Measurements from ENCODE around the gene SRBD1. TPM values are rescaled to one million over a fixed set of nuclear protein-coding genes. Genes with fewer than 3 reads are reported as not detected.

Gene SRBD1
- total RNA-seq, 1 donor from 2014 or later = 16.6 TPM

DNA sequence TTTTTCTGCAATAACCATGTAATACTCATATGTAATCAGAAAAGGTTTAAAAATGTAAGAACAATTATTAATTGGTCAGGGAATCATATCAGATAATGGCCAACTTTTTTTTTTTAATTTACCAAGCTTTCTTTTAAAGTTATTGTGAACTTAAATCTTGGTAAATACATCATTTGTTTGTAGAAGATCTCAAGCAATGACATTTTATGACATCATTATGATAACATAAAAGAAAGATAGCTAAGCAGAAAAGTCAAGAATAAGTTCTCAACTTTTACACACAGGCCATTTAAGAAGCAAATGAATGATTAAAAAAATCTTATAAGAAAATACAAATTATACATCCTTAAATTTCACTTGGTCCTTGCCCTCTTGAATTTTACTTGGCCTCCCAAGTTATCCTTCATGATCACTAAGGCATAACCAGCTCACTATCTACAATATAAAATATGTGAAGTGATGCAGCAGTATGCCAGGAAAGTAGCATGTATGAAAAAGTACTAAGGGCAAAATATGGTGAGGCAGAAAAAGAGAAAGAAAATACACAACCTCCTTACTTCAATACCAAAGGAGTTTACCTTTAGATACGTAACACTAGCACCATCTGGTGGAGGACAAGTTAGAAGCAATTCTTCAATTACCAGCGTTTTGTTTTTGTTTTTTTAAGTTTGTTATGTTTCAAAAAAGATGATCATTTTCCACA lies 116.6 kb downstream of the SRBD1 start:
- peak; percentile 41 for DNase-seq (ENCODE audit: extremely low read depth, low read depth, low spot score)

DNA sequence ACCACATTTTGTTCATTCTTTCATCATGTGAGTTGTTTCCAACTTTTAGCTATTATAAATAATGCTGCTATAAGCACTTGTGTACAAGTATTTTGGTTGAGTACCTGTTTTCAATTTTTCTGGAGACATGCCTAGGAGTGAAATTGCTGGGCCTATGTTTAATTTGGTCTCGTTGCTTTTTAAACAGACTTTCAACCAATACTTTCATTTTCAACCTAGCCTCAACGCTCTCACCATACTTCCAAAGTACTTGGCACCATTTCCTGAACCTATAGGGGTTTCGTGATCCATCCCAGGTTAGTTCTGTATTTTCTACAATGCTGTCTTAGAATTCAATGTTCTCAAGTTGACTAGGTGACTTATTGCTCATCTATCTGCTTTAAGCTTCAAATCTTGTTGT lies 126.1 kb downstream of the SRBD1 start:
- no peak for DNase-seq (ENCODE audit: extremely low read depth, low read depth, low spot score)

DNA sequence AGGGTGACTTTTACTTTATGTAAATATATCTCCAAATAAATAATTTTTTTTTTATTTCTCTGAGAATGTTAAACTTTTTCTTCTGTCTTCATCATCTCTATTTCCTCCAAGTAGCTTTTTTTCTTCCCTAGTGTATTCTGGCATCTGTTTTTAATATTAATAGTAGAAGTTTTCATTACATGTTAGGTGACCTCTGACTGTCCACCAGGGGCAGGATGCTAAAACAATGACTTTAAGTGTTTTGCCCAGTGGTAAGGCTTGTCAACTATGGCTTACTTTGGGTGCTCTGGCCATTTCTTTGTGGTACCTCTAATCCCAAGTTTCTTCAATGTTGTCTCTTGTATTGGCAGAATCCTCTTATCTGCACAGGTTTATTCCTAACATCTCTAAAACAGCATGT lies 127.1 kb downstream of the SRBD1 start:
- no peak for DNase-seq (ENCODE audit: extremely low read depth, low read depth, low spot score)

DNA sequence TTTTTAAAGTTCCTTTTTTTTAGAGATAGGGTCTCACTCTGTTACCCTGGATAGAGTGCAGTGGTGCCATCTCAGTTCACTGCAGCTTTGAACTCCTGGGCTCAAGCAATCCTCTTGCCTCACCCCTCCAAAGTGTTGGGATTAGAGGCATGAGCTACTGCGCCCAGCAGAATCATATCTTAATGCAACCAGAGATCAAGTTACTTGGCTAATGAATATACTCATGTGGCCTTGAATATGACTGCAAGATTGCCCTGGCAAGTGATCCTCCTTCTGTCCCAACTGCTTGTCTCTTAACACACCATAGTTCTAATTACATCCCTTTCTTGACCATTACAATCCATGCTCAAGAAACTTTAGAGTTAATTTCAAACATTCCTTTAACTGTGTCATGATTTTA lies 133.5 kb downstream of the SRBD1 start:
- no peak for DNase-seq (ENCODE audit: extremely low read depth, low read depth, low spot score)

DNA sequence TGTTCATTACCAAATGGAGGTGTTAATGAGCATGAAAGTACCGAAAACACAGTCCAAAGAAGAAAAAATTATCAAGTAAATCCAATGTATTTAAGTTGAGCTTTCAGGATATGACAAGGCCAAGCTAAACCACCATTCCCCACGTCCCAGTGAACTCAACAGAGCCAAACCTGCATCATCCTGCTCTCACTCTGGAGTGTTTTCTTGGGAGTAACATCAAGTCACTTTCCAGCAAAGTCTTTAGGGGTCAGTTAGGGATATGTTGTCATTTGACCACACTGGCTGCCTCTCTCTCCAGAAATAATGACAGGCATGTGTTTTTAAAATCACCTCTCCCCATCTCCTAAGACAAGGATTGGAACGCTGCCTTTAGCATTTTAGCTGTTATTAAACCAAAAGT lies 140.5 kb downstream of the SRBD1 start:
- no peak for DNase-seq (ENCODE audit: extremely low read depth, low read depth, low spot score)

DNA sequence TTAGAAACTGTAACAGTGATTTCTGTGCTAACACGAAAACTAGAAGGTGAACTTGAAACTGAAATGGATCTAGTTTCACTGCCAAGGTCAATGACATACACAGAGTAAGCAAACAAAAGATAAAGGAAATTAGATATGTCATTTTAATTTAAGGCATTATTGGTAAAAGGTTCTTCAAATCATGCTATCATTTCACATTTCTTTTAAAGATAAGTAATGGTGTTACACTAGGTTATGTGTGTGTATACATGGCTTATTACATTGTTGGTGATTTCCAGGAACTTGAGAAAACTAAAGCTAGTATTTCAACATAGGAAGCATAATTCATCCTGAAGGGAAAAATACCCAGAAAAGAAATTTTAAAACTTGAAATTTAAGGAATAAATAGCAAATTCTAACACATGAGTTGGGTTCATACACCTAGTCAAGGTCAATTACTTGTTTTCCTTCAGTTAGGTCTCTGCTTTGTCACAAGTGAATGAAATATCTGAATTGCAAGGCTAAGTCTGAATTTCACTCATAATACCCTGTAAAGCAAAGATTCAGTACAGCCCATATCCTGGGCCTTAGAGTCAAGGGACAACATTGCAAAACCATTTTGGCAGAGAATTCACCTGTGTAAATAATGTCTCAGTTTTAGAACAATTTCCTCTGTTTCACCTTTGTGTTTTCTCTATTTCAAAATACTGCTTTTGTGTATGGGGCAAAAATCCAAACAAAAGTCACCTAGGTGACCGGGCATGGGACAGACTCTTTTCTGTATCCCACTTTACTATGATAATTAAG lies 141.6 kb downstream of the SRBD1 start:
- DNase-seq (ENCODE audit: extremely low read depth, low read depth, low spot score) = no peak

DNA sequence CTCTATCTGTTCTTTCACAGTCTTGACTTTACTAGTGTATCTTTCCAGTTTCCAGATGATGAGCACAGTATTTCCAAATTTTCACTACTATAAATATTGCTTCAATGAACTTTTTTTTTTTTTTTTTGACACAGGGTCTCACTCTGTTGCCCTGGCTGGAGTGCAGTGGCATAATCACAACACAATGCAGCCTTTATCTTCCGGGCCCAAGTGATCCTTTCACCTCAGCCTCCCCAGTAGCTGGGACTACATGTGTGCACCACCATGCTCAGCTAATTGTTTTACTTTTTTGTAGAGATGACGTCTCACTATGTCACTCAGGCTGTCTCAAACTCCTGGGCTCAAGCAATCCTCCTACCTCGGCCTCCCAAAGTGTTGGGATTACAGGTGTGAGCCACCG lies 142.8 kb downstream of the SRBD1 start:
- no peak for DNase-seq (ENCODE audit: extremely low read depth, low read depth, low spot score)

DNA sequence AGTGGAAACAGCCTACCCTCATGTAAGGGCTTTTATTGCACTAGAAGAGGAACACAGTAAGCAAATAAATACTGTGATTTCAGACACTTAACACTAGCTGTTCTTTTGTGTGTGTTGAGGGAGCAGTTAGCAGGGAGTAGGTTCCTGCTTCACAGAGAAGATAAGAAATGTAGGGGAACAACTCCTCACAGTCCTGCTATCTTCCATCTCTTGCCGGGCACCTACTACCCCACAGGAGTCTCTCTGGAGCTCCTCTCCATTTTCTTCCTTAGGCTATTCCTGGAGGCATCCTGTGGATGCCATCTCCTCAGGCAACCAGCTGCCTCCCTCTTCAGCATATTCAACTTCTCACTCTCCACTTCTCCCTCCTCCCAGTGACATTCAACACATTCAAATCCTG lies 145.0 kb downstream of the SRBD1 start:
- DNase-seq (ENCODE audit: extremely low read depth, low read depth, low spot score) = no peak

DNA sequence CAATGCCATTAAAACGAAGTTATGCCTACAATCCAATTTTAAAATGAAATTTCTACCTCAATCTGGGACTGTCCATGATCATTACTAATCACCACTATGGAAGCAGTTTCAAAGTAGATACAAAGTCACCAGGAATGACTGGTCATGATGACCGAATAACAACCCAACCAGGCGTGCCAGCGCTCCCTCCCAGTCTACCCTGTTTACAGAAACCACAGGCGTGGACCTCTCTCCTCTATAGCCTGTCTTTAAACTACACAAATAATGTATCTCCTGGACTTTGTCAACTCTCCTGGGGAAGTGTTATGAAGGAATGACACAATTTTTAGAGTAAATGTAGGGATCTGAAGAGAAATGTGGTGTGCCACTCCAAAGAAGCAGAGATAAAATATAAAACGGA lies 150.2 kb downstream of the SRBD1 start:
- no peak for DNase-seq (ENCODE audit: extremely low read depth, low read depth, low spot score)

DNA sequence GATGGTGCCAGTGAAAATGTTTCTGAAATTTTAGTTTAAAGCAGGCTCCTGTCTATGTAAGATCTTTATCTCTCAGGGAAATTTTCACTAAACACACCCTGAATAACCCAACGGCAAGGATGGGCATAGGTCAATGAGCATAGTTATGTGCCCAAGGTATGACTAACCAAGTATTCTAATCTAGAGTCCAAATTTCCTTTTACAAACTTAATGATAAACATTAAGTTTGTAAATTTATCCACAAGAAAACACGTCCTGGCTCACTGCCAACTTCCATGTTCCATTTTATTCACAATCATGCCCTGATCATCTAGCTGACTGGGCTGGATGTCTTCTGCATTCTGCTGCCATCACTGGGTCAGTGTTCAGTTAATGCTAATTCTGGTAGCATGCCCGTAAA lies 151.2 kb downstream of the SRBD1 start:
- DNase-seq (ENCODE audit: extremely low read depth, low read depth, low spot score) = no peak

DNA sequence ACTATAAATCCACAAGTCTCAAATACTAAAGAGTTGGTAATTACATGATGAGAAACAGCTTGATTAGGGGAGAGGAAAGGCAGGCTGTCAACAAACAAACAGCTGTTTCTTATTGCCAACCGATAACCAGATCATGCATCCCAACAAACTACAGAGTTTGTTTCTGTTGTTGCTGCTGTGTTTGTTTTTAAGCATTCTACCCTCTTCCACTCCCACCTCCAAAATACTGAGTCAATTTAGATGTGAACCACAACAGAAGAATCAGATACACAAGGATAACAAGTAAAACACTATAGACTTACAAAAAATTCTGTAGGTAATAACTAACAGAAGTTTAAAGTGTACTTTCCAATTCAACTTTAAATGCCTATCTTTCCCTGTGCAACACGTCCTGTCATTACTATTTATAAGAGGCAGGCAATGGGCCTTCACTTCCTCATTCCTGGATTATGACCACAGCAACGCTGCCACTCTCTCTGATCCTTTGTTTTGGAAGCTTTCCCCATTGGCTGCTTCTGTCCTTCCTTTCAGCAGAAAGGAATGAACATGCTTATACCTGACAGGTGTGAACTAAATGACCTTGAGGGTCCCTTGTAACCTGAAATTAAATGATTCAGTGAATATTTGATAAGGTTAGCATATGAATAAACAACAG lies 152.0 kb downstream of the SRBD1 start:
- no peak for DNase-seq (ENCODE audit: extremely low read depth, low read depth, low spot score)

DNA sequence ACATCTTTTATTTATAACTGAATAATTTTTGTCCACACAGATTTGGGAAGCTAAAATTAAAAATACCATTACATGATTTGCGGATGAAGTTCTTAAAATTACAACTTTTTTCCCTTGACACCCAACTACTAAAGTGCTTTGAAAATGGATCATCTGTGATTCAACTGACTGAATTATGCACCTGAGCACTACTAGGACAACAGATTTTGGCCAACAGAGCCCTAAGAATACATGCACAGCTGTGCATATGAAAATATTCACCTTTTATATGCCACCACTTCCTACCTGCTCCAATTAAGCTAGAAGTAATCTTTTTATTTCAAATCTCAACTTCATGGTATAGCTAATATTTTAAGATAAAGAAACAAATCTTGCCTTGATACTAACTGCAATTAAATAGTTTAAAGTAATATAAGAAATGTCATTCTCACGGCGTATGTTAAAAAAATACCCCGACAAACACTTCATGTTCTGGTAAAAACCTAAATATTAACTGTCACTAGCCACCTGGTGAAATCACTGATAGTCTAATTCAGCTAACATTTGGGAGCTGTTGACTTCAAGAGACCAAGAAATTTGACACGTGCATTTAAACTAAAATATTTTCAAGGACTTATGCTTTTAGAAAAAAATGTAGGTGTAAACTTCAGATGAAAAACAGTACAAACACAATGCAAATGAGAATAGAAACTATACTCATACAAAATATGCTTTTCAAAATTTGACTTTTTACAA lies 153.7 kb downstream of the SRBD1 start:
- DNase-seq (ENCODE audit: extremely low read depth, low read depth, low spot score) = no peak

DNA sequence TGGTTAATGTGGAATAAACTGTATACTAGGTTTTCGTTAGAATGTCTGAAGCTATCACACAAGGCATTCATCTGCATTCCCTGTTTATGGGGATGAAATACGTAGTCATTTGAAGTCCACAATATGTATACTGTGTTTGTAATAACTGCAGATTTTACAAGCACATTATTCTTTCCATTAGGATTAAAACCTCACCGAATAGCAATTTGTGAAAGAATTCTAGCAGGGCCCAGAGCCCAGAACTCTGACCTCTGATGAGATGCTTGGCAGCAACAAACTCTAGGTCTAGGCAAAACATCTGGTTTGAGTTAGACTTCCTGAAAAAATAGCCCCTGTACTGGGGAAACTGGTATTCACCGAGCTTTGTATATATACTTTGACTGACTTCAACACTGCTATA lies 158.2 kb downstream of the SRBD1 start:
- DNase-seq (ENCODE audit: extremely low read depth, low read depth, low spot score) = no peak

DNA sequence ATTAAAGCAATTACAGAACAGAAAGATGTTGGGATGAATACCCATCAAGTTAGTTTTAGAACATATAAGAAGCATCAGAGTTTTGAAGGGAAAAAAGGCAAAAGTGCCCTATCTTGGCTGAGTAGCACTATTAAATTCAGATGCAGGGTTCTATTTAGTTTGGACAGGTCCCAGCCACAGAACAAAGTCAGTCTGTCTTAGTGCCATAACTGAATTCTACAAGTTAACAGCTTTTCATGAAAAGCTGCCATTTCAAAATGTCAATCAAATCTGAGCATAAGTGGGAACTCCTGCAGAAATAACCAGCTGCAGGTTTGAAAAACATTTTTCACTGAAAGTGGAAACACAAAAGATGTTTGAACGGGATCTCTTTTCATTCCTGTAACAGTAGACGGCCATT lies 160.4 kb downstream of the SRBD1 start:
- no peak for DNase-seq (ENCODE audit: extremely low read depth, low read depth, low spot score)

DNA sequence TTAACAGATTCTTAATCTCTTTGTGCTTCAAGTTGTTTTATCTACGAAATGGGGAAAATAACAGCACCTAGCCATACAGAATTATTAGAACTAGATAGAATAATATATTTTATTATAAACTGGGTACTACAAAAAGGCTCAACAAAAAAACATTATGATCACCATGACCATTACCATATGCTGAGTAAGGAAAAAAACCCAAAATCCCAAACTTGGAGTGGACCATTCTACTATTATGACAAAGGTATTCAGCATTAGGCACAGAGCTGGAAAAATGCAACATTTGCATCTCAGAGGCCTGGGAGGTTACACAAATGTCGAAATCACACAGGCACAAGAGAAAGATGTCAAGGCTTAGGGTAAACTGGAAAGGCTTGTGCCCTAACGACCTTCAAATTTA lies 162.8 kb downstream of the SRBD1 start:
- no peak for DNase-seq (ENCODE audit: extremely low read depth, low read depth, low spot score)

DNA sequence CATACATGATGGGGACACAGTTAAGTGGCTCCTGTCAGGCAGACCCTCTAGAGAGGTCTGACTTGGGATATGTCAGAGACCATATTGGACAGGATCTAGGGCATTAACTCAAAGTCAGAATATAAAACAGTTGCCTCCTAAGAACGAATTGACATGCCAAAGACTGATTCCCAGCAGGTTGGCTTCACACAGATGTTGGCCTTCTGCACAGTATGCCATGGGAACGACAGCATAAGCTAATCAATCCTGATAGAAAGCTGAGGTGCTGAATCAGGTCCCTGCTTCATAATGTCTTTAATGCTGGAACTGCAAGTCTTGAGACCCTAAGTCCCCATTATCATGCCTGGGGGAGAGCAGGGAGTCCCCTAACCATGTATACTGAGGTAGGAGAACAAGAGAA lies 165.1 kb downstream of the SRBD1 start:
- no peak for DNase-seq (ENCODE audit: extremely low read depth, low read depth, low spot score)

DNA sequence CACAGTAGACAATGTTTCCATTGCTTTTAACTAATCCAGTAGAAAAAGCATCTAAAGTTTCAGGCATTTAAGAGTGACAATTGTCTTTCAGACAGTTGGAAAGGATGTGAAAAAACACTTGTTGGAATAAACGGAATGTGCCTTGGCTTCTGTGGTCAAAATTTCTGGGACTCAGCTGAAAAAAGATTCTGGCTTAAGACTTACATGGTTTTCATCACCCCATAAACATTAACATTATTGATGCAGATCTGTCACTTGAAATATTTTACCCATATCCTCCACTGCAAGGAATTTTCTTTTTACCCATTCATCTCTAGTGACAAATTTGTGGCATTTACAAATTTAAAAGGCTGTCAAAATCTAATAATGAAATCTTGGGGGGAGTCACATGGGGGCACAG lies 166.0 kb downstream of the SRBD1 start:
- no peak for DNase-seq (ENCODE audit: extremely low read depth, low read depth, low spot score)

DNA sequence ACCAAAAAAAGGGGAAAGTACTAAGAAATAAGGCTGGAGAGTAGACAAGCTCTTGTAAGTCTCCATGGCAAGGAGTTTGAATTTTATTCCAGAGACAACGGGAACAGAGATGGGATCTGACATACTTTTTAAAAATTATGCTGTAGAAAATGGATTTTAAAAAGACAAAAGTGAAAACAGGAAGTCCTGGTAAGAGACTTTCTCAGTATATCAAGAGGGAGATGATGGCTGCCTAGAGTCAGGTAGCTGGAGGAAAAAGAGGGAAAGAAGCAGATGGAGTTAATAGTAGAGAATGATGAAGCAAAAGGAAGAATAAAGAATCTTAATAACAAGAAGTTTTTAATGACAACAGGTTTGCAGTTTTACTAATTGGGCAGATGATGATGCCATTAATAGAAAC lies 168.1 kb downstream of the SRBD1 start:
- no peak for DNase-seq (ENCODE audit: extremely low read depth, low read depth, low spot score)

DNA sequence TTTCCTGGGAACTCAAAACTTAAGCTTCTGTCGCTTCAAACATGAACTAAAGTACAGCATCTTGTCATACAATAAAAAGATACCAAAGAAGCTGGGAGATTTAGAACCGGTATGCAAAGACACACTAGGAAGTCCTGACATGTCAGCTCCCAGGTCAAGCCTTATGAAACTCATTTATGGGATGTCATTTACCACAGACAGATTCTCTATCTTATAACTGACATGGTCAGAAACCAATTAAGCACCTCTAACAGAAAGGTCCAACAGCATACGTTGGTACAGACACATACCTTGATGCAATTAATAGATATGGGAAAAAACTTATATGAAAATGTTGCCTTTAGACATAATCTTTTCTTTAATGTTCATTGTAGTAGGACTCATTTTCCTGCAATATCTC lies 169.0 kb downstream of the SRBD1 start:
- no peak for DNase-seq (ENCODE audit: extremely low read depth, low read depth, low spot score)

DNA sequence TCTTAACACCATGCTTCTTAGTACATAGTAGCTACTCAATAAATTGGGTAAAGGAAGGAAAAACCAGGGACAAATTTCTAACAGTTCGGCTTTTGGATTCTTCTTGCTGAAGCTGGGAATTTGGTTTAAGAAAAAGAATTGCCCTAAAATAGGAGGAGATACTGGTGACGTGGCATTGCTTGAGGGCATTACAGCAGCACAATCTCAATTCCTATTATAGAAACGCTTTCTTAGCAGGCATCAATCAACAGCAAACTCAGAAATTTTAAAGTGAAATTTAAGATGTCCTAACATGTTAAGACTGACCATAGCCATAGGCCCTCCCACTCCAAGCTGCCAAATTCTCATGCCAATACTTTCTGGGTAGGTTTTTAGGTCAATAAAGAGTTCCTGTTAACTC lies 169.5 kb downstream of the SRBD1 start:
- DNase-seq (ENCODE audit: extremely low read depth, low read depth, low spot score) = no peak

All from glomerular endothelial cell (primary cell).